DOHH2 (cell line): ENCODE results near the gene LIAS.

Experiments used
- H3F3A ChIP-seq: fragments of 200-600 bp; sonication (generic), shearing (Covaris generic); 2 replicates; pipeline ENCODE4 v1.6.0; 2016; ENCODE audit warnings: antibody characterized with exemption, mild to moderate bottlenecking; ENCODE audit not compliant: control insufficient read depth, insufficient read depth
- H3K27ac ChIP-seq: fragments of 200-600 bp; sonication (generic); 2 replicates; pipeline ENCODE4 v1.5.1; 2014; ENCODE audit warnings: low read depth, mild to moderate bottlenecking, low read length, moderate library complexity
- H3K27me3 ChIP-seq: fragments of 200-600 bp; sonication (generic); 2 replicates; pipeline ENCODE4 v1.6.1; 2014; ENCODE audit warnings: mild to moderate bottlenecking, low read length, mixed read lengths; ENCODE audit not compliant: control insufficient read depth
- H3K36me3 ChIP-seq: fragments of 200-600 bp; sonication (generic); 2 replicates; pipeline ENCODE4 v1.6.1; 2014; ENCODE audit warnings: mild to moderate bottlenecking, low read length, moderate library complexity, mixed read lengths; ENCODE audit not compliant: control insufficient read depth
- H3K4me1 ChIP-seq: fragments of 200-600 bp; sonication (generic); 2 replicates; pipeline ENCODE4 v1.6.1; 2014; ENCODE audit warnings: mild to moderate bottlenecking, low read length, mixed read lengths; ENCODE audit not compliant: control insufficient read depth
- H3K4me2 ChIP-seq: fragments of 200-600 bp; sonication (generic); 2 replicates; pipeline ENCODE4 v1.6.0; 2014; ENCODE audit warnings: mild to moderate bottlenecking, low read length, moderate library complexity
- H3K4me3 ChIP-seq: fragments of 200-600 bp; sonication (generic); 2 replicates; pipeline ENCODE4 v1.5.1; 2014; ENCODE audit warnings: mild to moderate bottlenecking, low read length, mixed read lengths
- H3K79me2 ChIP-seq: fragments of 200-600 bp; sonication (generic); 2 replicates; pipeline ENCODE4 v1.6.1; 2014; ENCODE audit warnings: mild to moderate bottlenecking, low read length, mixed read lengths; ENCODE audit not compliant: control insufficient read depth
- H3K9me2 ChIP-seq: fragments of 200-600 bp; sonication (generic); replicated peaks from 2 replicates; pipeline ENCODE4 v1.6.1; 2014; ENCODE audit warnings: mild to moderate bottlenecking, low read length, mixed read lengths; ENCODE audit not compliant: control insufficient read depth
- H3K9me3 ChIP-seq: fragments of 200-600 bp; sonication (generic); 2 replicates; pipeline ENCODE4 v1.6.1; 2014; ENCODE audit warnings: antibody characterized with exemption, low read length, mixed read lengths; ENCODE audit not compliant: control insufficient read depth, insufficient read depth
- H4K20me1 ChIP-seq: fragments of 200-600 bp; sonication (generic); 2 replicates; pipeline ENCODE4 v1.6.0; 2014; ENCODE audit warnings: low read depth, mild to moderate bottlenecking, antibody characterized with exemption, low read length, moderate library complexity; ENCODE audit not compliant: control insufficient read depth, insufficient read depth
- CTCF ChIP-seq: fragments of 200-600 bp; sonication (generic); IDR thresholded peaks from one replicate; pipeline ENCODE4 v1.5.1; 2014; ENCODE audit warnings: antibody characterized with exemption, mild to moderate bottlenecking, low read depth, low read length; ENCODE audit not compliant: poor library complexity, severe bottlenecking
- EZH2phosphoT487 ChIP-seq: fragments of 200-600 bp; sonication (generic); IDR thresholded peaks from 2 replicates; pipeline ENCODE4 v1.6.1; 2017; ENCODE audit warnings: borderline replicate concordance, mild to moderate bottlenecking, antibody characterized with exemption, low read length, moderate library complexity, mixed read lengths

LIAS gene

GRCh38 chr4:39446842-39447573, 11.8 kb upstream of the LIAS start:
- Histone ChIP-seq H4K20me1 (peaks cover 14% of the 10 kb centered on the region; the same call in 1 of the 2 replicates), H3F3A (peaks cover 57% of the 10 kb centered on the region), H3K79me2 (no peaks in the 10 kb centered on the region), H3K4me2 (peak overlapping the region; percentile 33), H3K36me3 (peaks cover 22% of the 10 kb centered on the region), H3K9me2 (no peaks in the 10 kb centered on the region), H3K27ac (no peak overlapping the region), H3K27me3 (no peaks in the 10 kb centered on the region), H3K4me1 (peaks cover 9% of the 10 kb centered on the region), H3K4me3 (no peak overlapping the region; the same call in 1 of the 2 replicates), H3K9me3 (no peaks in the 10 kb centered on the region)
- TF ChIP-seq CTCF (peak; percentile 13), EZH2phosphoT487 (no peak)

GRCh38 chr4:39450618-39451017, 8.2 kb upstream of the LIAS start:
- no peaks in the 10 kb centered on the region for H3K27me3 ChIP-seq
- no peaks in the 10 kb centered on the region for H3K9me2 ChIP-seq
- no peak overlapping the region for H3K27ac ChIP-seq
- H3K4me3 ChIP-seq: no peak overlapping the region
- H3K79me2 ChIP-seq: peaks cover 4% of the 10 kb centered on the region
- H3K9me3 ChIP-seq: no peaks in the 10 kb centered on the region
- no peak overlapping the region for H3K4me2 ChIP-seq
- peaks cover 58% of the 10 kb centered on the region for H3K36me3 ChIP-seq
- TF ChIP-seq CTCF: no peak
- TF ChIP-seq EZH2phosphoT487: no peak
- peaks cover 13% of the 10 kb centered on the region for H3K4me1 ChIP-seq
- peaks cover 85% of the 10 kb centered on the region for H3F3A ChIP-seq
- peaks cover 34% of the 10 kb centered on the region for H4K20me1 ChIP-seq

- no peaks in the 10 kb centered on the region for H3K9me2 ChIP-seq
- no peaks in the 10 kb centered on the region for H3K9me3 ChIP-seq
- peaks cover 91% of the 10 kb centered on the region for H3F3A ChIP-seq
- no peak overlapping the region for H3K4me2 ChIP-seq
- H3K4me1 ChIP-seq: peaks cover 22% of the 10 kb centered on the region
- peaks cover 43% of the 10 kb centered on the region for H4K20me1 ChIP-seq
- H3K36me3 ChIP-seq: peaks cover 67% of the 10 kb centered on the region
- H3K27me3 ChIP-seq: no peaks in the 10 kb centered on the region
- no peak overlapping the region for H3K27ac ChIP-seq
- peaks cover 13% of the 10 kb centered on the region for H3K79me2 ChIP-seq
- H3K4me3 ChIP-seq: no peak overlapping the region
- no peak for TF ChIP-seq CTCF
- TF ChIP-seq EZH2phosphoT487: no peak
These were observed 7.3 kb upstream of the LIAS start for GRCh38 chr4:39451423-39452023.
